AG10803 (cell line): ENCODE data around the gene RFC2.

Source experiments
- DNase-seq: peaks from one replicate; pipeline ENCODE4 v3.0.0; 2010; ENCODE audit warnings: low read depth
- H3K4me3 ChIP-seq: 2 replicates; pipeline ENCODE4 v1.5.1; 2011; ENCODE audit warnings: mild to moderate bottlenecking, low read length, control low read depth
- TF ChIP-seq, protein P1 (sequence below): conservative IDR thresholded peaks from 2 replicates; pipeline ENCODE4 v1.5.1; 2011; ENCODE audit warnings: mild to moderate bottlenecking, low read length, control low read depth, inconsistent platforms

RFC2 gene

DNA sequence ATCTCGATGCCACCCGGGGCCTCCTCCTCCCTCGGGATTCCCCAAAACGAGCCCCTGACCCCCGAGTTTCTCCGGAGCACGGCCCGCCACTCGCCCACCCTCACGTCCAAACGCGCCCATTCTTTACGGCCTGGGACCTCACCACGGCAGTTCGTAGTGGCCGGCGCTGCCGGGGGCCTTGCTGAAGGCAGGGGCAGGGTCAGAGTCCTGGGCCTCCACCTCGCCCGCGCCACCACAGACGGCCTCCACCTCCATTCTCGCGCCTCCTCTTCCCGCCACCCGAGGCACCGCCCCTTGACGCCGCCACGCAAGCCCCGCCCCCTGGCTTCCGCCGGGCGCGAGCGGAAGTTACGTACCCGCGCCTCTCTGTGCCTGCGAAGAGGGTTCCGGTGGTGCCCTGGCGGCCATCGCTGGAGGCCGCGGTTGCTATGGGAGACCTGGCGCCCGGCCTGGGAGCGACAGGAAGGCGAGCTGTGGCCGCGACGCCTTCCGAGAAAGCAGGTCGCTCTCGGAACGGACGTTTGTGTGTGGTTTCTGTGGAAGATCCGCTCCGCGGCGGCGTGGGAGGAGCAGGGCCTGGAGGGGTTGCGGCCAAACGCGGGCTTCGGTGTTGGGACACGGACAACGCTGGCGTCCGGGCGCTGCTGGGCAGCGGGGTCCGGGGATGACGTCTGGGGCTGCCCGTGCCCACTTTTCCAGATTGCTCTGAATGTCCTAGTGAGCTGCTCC, at the start of gene RFC2:
RFC2 (minus strand) TSS at position 271 of the 729 bp plus-strand sequence; CDS start at position 255, 16 bp downstream.
- peak; percentile 97 for DNase-seq
- TF ChIP-seq, protein P1, sequence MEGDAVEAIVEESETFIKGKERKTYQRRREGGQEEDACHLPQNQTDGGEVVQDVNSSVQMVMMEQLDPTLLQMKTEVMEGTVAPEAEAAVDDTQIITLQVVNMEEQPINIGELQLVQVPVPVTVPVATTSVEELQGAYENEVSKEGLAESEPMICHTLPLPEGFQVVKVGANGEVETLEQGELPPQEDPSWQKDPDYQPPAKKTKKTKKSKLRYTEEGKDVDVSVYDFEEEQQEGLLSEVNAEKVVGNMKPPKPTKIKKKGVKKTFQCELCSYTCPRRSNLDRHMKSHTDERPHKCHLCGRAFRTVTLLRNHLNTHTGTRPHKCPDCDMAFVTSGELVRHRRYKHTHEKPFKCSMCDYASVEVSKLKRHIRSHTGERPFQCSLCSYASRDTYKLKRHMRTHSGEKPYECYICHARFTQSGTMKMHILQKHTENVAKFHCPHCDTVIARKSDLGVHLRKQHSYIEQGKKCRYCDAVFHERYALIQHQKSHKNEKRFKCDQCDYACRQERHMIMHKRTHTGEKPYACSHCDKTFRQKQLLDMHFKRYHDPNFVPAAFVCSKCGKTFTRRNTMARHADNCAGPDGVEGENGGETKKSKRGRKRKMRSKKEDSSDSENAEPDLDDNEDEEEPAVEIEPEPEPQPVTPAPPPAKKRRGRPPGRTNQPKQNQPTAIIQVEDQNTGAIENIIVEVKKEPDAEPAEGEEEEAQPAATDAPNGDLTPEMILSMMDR, result no peak; the same call in 1 of the 2 replicates

DNA sequence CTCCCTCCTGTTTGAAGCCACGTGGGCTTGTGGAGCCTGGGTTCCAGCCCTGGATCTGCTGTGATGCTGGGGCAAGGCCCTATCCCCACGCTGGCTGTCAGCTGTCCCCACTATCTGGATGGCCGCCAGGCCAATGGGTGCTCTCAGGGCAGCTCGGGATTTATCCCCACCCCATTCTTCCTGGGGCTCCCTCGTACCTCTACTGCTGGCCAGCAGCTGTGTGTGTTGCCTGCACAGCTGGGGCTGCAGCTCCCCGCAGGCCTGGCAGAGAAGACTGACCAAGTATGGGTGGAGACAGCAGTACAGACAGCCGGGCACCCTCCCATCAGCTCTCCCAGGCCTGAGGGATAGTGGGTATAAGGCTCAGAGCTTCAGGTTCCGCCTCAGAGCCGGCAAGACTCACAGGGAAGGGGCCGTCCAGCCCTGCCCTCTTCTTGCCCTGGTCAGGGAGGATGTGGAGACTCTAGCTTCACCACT, 48.6 kb upstream of the RFC2 start:
- TF ChIP-seq, protein P1, result no peak
- no peak overlapping the region for H3K4me3 ChIP-seq
- DNase-seq, result no peak

More for the DNA sequence above, at the start of gene RFC2:
- H3K4me3 ChIP-seq, result peak within 1 kb of the TSS; percentile 94

DNA sequence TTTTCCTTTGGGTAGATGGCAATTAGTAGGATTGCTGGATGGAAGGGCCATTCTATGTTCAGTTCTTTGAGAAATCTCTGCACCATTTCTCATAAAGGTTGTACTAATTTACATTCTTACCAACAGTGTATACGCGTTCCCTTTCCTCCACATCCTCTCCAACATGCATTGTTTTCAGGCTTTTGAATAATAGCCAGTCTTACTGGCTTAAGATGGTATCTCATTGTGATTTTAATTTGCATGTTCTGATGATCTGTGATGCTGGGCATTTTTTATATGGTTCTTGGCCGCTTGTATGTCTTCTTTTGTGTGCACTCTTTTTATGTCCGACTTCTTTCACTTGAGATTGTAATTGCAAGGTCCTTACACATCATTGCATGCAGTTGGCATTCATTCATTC, 46.7 kb upstream of the RFC2 start:
- H3K4me3 ChIP-seq, result no peak overlapping the region

DNA sequence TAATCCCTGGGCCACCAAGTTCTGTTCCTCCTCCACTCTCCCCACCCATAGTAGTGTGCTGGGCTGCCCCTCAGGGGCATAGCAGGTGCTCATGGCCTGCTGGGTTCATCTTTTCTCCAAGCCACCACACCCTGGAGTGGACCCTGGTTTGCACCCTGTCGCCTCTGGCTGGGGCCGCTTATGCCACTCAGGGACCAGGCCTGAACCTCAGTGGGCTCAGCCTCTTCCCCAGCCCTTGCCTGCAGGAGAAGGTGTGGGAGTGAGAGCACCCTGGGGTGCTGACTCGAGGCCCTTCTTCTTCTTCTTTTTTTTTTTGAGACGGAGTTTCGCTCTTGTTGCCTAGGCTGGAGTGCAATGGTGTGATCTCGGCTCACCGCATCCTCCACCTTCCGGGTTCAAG, 45.2 kb upstream of the RFC2 start:
- DNase-seq, result no peak
- TF ChIP-seq, protein P1, result no peak
- H3K4me3 ChIP-seq, result no peak overlapping the region

More for the DNA sequence above, 46.7 kb upstream of the RFC2 start:
- TF ChIP-seq, protein P1, result no peak
- no peak for DNase-seq

DNA sequence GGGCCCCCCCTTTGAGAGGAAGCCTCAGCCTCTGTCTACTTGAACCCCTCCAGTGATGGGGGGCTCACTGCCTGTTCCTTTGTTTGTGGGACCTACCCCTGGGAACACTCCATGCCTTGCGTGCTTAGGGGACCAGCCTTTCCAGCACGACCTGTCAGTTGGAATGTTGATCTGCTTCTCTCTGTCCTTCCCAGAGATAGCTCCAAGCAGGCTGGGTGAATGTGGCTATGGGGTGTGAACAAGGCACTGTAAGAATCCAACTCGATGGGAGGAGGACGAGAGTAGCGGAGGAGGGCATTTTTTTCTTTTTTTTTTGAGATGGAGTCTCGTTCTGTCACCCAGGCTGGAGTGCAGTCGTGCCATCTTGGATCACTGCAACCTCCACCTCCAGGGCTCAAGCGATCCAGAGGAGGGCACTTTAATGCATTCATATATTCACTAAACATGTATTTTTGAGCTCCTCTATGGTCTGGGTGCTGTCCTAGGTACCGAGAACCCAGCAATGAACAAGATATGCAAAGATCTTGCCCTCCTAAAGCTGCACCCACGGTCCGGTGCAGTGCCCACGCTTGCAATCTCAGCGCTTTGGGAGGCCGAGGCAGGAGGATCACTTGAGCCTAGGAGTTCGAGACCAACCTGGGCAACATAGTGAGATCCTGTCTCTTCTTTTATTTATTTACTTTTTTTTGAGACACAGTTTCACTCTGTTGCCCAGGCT, 43.5 kb upstream of the RFC2 start:
- H3K4me3 ChIP-seq, result no peak overlapping the region
- no peak for DNase-seq
- TF ChIP-seq, protein P1, result no peak

DNA sequence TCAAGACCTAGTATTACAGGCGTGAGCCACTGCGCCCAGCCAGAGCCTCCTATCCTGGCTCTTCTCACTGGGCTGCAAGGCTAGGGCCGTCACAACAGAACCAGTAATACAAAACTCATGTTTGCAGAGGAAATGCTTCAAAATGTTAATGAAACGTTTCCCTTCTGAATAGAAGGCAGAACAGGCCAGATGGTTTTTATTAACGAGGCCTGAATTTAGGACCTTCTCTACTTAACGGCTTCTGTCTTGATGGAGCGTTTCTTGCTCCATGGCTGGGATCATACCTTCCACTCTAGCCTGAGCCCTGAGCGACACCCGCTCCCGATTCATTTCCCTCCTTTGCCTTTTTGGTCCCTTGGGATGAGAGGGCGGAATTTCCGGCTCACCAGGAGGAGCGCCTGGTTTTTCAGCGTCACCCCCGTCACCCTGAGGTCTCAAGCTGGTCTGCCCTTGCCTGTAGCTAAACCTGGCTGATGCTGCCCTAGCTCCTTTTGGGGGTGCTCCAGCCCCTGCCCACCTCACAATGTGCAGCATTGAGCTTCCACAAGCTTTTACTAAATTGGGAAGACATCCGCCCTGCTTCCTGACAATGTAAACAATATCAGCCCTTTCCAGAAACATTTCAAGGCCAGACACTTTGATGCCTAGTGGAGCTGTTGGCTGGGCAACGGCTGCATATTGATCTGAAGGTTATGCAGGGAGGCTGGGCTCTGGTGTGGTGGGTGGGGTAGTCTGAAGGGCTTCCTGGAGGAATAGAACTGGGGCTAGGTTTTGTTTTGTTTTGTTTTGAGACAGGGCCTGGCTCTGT, 40.2 kb upstream of the RFC2 start:
- TF ChIP-seq, protein P1, result no peak
- peak; percentile 90 for DNase-seq
- peak overlapping the region; percentile 10; the same call in 1 of the 2 replicates for H3K4me3 ChIP-seq
